Stimulated activated naive CD8-positive, alpha-beta T cell treated with anti-CD3 and anti-CD28 coated beads, Interleukin-15, amount 100 ng/mL, for 72 hours (primary cell): ENCODE results near the gene PLEKHM2.

Experiments
- ATAC-seq: fragments of 150-1000 bp; cut with Tn5 transposase; 2 replicates; pipeline ENCODE4 v1.10.0; 2021; ENCODE audit warnings: mild to moderate bottlenecking, moderate library complexity
- DNase-seq, 2 donors: peaks; one replicate each; pipeline ENCODE4 v3.0.0; 2021 to 2022
- H3K27ac Mint-ChIP-seq, 2 donors: one replicate each; pipeline ENCODE4 v1.8.0; 2022; ENCODE audit warnings: mild to moderate bottlenecking in 2 of 2, mixed read lengths in 2 of 2, moderate library complexity in 2 of 2
- H3K27me3 Mint-ChIP-seq: one replicate; pipeline ENCODE4 v1.8.0; 2022; ENCODE audit warnings: mixed read lengths
- H3K4me1 Mint-ChIP-seq: one replicate; pipeline ENCODE4 v1.8.0; 2022; ENCODE audit warnings: mild to moderate bottlenecking, mixed read lengths
- H3K4me3 Mint-ChIP-seq, 2 donors: one replicate each; pipeline ENCODE4 v1.8.0; 2022; ENCODE audit warnings: mild to moderate bottlenecking in 2 of 2, mixed read lengths in 2 of 2, moderate library complexity in 1 of 2
- H3K9me3 Mint-ChIP-seq, 2 donors: one replicate each; pipeline ENCODE4 v1.8.0; 2022; ENCODE audit warnings: mixed read lengths in 2 of 2

The PLEKHM2 gene

GRCh38 chr1:15761366-15762128, 77.4 kb downstream of the PLEKHM2 start:
- no peak for DNase-seq
- Mint-ChIP-seq H3K4me1 (peaks cover 18% of the 10 kb centered on the region), H3K27me3 (peaks cover 74% of the 10 kb centered on the region), H3K4me3 (no peak overlapping the region), H3K27ac (no peak overlapping the region), H3K9me3 (no peaks in the 10 kb centered on the region)
- ATAC-seq = no peak

GRCh38 chr1:15762546-15762945, 78.4 kb downstream of the PLEKHM2 start:
- DNase-seq = no peak
- no peak for ATAC-seq
- peaks cover 8% of the 10 kb centered on the region for H3K4me1 Mint-ChIP-seq
- H3K9me3 Mint-ChIP-seq = no peaks in the 10 kb centered on the region
- H3K4me3 Mint-ChIP-seq = no peak overlapping the region
- H3K27ac Mint-ChIP-seq = no peak overlapping the region
- peaks cover 64% of the 10 kb centered on the region for H3K27me3 Mint-ChIP-seq

- no peak for DNase-seq
- H3K27me3 Mint-ChIP-seq = peaks cover 52% of the 10 kb centered on the region
- no peak overlapping the region for H3K4me3 Mint-ChIP-seq
These were observed 80.2 kb downstream of the PLEKHM2 start for GRCh38 chr1:15764269-15764764.

GRCh38 chr1:15764890-15765289, 80.8 kb downstream of the PLEKHM2 start:
- Mint-ChIP-seq H3K27me3 (peaks cover 46% of the 10 kb centered on the region), H3K4me1 (no peaks in the 10 kb centered on the region), H3K4me3 (no peak overlapping the region), H3K9me3 (no peaks in the 10 kb centered on the region), H3K27ac (no peak overlapping the region)
- ATAC-seq (no peak), DNase-seq (no peak)

More at GRCh38 chr1:15764269-15764764, 80.2 kb downstream of the PLEKHM2 start:
- no peak for ATAC-seq
- H3K27ac Mint-ChIP-seq = no peak overlapping the region
- H3K4me1 Mint-ChIP-seq = no peaks in the 10 kb centered on the region
- no peaks in the 10 kb centered on the region for H3K9me3 Mint-ChIP-seq

GRCh38 chr1:15765495-15766194, 81.5 kb downstream of the PLEKHM2 start:
- H3K27ac Mint-ChIP-seq = peak overlapping the region in 1 of 2 donors; percentile 16
- ATAC-seq (no peak), DNase-seq (no peak)
- no peaks in the 10 kb centered on the region for H3K4me1 Mint-ChIP-seq
- H3K27me3 Mint-ChIP-seq = peaks cover 43% of the 10 kb centered on the region
- H3K9me3 Mint-ChIP-seq = no peaks in the 10 kb centered on the region
- H3K4me3 Mint-ChIP-seq = no peak overlapping the region

GRCh38 chr1:15767941-15768340, 83.8 kb downstream of the PLEKHM2 start:
- ATAC-seq = no peak
- no peak for DNase-seq
- Mint-ChIP-seq H3K4me1 (no peaks in the 10 kb centered on the region), H3K4me3 (no peak overlapping the region), H3K9me3 (no peaks in the 10 kb centered on the region), H3K27ac (no peak overlapping the region), H3K27me3 (peaks cover 39% of the 10 kb centered on the region)

GRCh38 chr1:15768388-15768787, 84.3 kb downstream of the PLEKHM2 start:
- H3K9me3 Mint-ChIP-seq = no peaks in the 10 kb centered on the region
- ATAC-seq (no peak), DNase-seq (no peak)
- no peak overlapping the region for H3K27ac Mint-ChIP-seq
- no peak overlapping the region for H3K4me3 Mint-ChIP-seq
- H3K27me3 Mint-ChIP-seq = peaks cover 39% of the 10 kb centered on the region
- no peaks in the 10 kb centered on the region for H3K4me1 Mint-ChIP-seq

- ATAC-seq (no peak), DNase-seq (no peak)
- no peaks in the 10 kb centered on the region for H3K9me3 Mint-ChIP-seq
- H3K4me1 Mint-ChIP-seq = no peaks in the 10 kb centered on the region
- H3K4me3 Mint-ChIP-seq = no peak overlapping the region
- H3K27ac Mint-ChIP-seq = peak overlapping the region in 1 of 2 donors; percentile 72
- H3K27me3 Mint-ChIP-seq = peaks cover 27% of the 10 kb centered on the region
These were observed 86.3 kb downstream of the PLEKHM2 start for GRCh38 chr1:15770313-15770962.

- H3K4me3 Mint-ChIP-seq = no peak overlapping the region
- no peak for ATAC-seq
- no peaks in the 10 kb centered on the region for H3K4me1 Mint-ChIP-seq
- DNase-seq = no peak
- no peaks in the 10 kb centered on the region for H3K9me3 Mint-ChIP-seq
- H3K27me3 Mint-ChIP-seq = peaks cover 21% of the 10 kb centered on the region
- no peak overlapping the region for H3K27ac Mint-ChIP-seq
These were observed 87.9 kb downstream of the PLEKHM2 start for GRCh38 chr1:15771836-15772515.

- no peaks in the 10 kb centered on the region for H3K9me3 Mint-ChIP-seq
- ATAC-seq (no peak), DNase-seq (no peak)
- no peak overlapping the region for H3K4me3 Mint-ChIP-seq
- H3K27ac Mint-ChIP-seq = no peak overlapping the region
- peaks cover 18% of the 10 kb centered on the region for H3K27me3 Mint-ChIP-seq
- H3K4me1 Mint-ChIP-seq = no peaks in the 10 kb centered on the region
These were observed 91.6 kb downstream of the PLEKHM2 start for GRCh38 chr1:15775706-15776105.

- no peak overlapping the region for H3K4me3 Mint-ChIP-seq
- no peak overlapping the region for H3K27ac Mint-ChIP-seq
- ATAC-seq (no peak), DNase-seq (no peak)
- no peaks in the 10 kb centered on the region for H3K4me1 Mint-ChIP-seq
- H3K27me3 Mint-ChIP-seq = peaks cover 7% of the 10 kb centered on the region
- no peaks in the 10 kb centered on the region for H3K9me3 Mint-ChIP-seq
These were observed 94.0 kb downstream of the PLEKHM2 start for GRCh38 chr1:15777909-15778707.
